ENCODE results near the gene TGFBI.

DNA sequence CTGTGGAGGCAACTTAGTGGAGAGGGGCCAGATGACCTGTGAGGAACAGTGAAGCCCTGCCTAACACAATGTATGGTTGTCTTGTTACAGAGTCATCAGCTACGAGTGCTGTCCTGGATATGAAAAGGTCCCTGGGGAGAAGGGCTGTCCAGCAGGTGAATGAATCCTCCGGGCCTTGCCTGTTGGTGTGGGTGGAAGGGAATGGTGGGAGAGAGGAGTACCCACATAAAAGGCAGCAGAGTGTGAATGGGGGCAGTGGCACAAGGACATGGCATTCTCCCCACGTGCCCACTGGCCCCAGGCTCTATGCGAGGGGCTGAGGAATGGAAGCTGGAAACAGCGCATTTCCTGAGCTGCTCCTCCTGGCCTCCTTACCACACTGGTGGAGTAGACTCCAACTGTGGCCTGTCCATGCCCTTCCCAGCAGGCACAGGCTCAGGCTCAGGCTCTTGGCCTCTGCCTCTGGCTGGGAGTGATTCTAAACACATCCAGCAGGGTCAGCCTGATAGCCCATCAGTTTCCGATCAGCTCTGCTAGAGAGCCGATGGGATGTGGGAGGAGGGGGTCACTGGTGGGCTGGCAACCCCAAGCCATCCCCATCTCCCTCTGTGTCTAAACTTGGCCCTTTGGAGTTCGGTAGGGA, 15.3 kb downstream of the TGFBI start:
- TF ChIP-seq CTCF (IDR thresholded peaks at IDR 0.05; ENCODE audit: low read depth, low read length) (no peak), EZH2phosphoT487 (IDR thresholded peaks at IDR 0.05; ENCODE audit: low read depth) (no peak)
